Posterior cingulate gyrus (tissue), 11 donors: ENCODE measurements around the gene WNT9A.

Source experiments
- DNase-seq, 10 donors: peaks; one replicate each; pipeline versions ENCODE4 v3.0.0 to v3.0.0-alpha.2; 2020 to 2021; ENCODE audit warnings: mixed read lengths in 3 of 10
- intact Hi-C: fragments of 100-400 bp; cut with DNase I; formaldehyde crosslinking; loops from one replicate; pipeline ENCODE4 v1.15.1; 2023

The WNT9A gene

DNA sequence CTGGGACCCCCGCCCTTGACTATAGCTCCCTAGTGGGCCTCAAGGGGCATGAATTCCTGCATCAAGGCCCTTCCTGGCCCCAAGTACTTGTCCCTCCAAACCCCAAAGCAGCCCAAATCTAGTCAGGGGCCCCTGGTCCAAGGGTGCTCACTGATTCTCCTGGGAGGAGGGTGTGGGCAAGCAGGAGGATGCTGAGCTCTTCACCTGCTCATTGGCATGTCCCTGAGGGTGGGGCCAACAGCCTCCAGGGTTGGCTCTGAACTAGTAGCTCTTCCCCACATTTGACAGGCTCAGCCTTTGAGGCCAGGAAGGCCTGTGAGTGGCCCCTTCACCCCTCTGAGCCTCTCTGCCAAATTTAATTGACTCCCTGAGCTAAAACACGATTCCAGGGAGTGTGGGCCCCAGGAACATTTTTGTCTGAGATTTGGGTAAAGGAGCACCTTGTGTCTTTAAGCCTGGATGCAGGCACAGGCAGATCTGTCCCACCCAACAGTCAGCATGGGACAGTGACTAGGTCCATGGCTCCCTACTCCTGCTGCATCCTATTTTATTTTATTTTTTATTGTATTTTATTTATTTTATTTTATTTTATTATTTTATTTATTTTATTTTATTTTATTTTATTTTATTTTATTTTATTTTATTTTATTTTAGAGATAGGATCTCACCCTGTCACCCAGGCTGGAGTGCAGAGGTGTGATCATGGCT is 11.0 kb upstream of the WNT9A start:
- peak in 1 of 10 donors; percentile 54 for DNase-seq
- intact Hi-C loops = no loop called here

GRCh38 chr1:227955808-227956207 is 8.1 kb upstream of the WNT9A start:
- intact Hi-C loops = no loop called here
- no peak for DNase-seq

DNA sequence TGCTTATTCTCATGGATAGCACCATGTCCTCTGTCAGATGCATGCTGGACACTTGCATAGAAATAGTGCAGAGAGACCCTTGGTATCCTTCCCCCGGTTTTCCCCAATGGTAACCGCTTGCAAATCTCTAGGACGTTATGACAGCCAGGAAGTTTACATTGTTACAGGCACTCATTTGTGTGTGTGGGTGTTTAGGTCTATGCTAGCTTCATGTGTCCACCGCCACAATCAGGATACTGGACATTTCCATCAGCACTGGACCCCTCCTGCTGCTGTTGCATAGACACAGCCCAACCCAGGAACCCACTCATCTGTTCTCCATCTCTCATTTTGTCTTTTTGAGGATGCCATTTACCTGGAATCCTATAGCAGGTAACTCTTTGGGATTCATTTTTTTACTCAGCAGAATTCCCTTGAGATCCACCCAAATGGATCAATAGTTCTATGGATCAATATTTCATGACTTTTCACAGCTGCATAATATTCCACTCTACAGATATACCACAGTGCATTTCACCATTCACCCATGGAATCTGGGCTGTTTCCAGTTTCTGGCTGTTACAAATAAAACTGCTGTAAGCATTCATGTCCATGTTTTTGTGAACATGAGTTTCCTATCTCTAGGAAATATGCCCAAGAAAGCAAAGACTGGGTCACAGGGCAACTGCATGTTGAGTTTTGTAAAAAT is 6.6 kb upstream of the WNT9A start:
- no peak for DNase-seq
- intact Hi-C loops = no loop called here

GRCh38 chr1:227953022-227953412 is 5.3 kb upstream of the WNT9A start:
- no peak for DNase-seq
- intact Hi-C loops = no loop called here

- peak in 3 of 10 donors; percentile 28 to 57 (median 44) for DNase-seq
- intact Hi-C loops = no loop called here
These were observed 4.8 kb upstream of the WNT9A start for GRCh38 chr1:227952374-227953021.

GRCh38 chr1:227951624-227952373 is 4.1 kb upstream of the WNT9A start:
- peak in 2 of 10 donors; percentile 31 to 46 for DNase-seq
- intact Hi-C loops = no loop called here

- DNase-seq = peak in 1 of 10 donors; percentile 44
- intact Hi-C loops = no loop called here
These were observed 3.1 kb upstream of the WNT9A start for GRCh38 chr1:227950735-227951346.

GRCh38 chr1:227949954-227950734 is 2.4 kb upstream of the WNT9A start:
- intact Hi-C loops = loop anchor here (5.0 kb wide), 1 partner anchor 103 kb away; no protein-coding TSS in a partner anchor
- peak in 2 of 10 donors; percentile 45 to 58 for DNase-seq

DNA sequence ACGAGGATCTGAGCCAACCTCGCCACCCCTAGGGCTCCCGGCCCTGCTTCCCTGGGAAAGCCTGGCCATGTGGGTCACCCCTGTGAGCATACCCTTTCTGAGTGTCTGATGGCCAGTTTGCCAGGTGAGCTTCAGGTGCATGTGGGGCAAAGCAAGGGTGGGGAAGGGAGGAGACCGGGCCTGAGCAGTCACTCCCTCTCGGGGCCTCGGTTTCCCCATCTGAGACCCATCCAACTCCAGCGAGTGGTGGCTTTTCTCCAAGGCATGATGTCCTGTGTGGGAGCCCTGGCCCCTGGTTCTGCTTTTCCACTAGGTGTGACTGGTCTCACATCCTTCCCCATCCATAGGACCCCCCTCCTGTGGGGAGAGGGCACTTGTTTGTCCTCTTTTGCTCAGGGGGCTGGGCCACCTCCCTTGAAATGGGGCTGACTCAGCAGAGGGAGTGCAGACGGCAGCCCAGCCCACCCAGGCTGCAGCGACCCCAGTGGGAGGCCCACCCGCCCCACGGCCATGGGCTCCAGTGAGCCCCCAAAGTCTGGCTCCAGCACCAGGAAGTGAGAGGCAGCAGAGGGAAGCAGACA is 1.7 kb upstream of the WNT9A start:
- intact Hi-C loops = loop anchor here (5.0 kb wide), 1 partner anchor 102 kb away; no protein-coding TSS in a partner anchor
- DNase-seq = peak in 3 of 10 donors; percentile 36 to 74 (median 40)

- intact Hi-C loops = loop anchor here (5.0 kb wide), 1 partner anchor 101 kb away; no protein-coding TSS in a partner anchor
These were observed 945 bp upstream of the WNT9A start for GRCh38 chr1:227948493-227949260.

DNA sequence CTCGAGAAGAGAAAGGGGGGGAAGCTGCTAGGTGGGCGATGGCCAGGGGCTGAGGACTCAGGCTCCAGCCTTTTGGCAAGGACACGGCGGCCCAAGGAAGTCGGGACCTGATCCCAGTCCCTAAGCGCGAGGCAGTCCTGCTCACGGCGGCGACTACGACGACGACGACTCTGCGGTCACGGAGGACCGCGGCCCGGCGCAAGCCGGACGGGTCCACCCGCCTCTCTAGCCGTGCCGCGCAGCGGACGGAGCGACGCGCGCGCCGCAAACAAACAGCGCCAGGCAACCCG is 401 bp downstream of the WNT9A start:
- peak in 2 of 10 donors; percentile 55 to 66 for DNase-seq

More at GRCh38 chr1:227948493-227949260, 945 bp upstream of the WNT9A start:
- peak in 3 of 10 donors; percentile 57 to 77 (median 74) for DNase-seq

DNA sequence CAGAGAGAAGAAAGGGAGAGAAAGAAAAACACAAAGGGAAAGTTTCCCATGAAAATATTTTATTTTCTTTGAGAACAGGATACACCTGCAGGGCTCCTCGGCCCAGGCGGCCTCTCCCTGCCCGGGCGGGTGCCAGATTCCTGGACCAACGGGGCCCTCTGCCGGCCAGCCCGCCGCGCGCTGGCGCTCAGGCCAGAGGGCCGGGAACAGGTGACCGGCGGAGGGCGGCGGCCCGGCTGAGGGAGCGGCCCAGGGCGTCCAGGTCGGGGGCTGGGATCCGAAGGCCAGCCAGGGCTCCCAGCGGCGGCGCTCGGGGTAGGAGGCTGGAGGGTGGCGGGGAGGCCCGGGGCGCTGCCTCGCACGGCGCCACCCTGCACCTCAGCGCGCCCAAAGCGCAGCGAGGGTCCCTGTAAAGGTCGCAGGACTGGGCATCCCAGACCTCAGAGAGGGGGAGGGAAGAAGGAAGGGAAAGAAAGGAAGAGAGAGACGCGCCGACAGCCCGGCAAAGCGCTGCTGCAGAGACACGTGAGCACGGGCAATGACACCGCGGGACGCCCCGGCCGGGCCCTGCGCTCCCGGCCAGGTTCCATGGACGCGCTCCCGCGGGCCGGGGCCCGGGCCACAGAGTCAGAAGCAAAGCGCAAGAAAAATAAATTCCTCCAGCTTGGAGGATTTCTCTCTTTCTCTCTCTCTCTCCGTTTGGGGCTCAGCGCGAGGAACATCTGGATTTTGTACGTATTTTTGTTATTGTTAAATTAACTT is 927 bp downstream of the WNT9A start:
- DNase-seq = peak in 9 of 10 donors; percentile 58 to 95 (median 74)
- intact Hi-C loops = loop anchor here (1.0 to 5.0 kb wide), 3 partner anchors 100 to 466 kb away; no protein-coding TSS in a partner anchor

More for the DNA sequence above, 401 bp downstream of the WNT9A start:
- intact Hi-C loops = loop anchor here (2.0 to 5.0 kb wide), 2 partner anchors 100 to 467 kb away; no protein-coding TSS in a partner anchor

DNA sequence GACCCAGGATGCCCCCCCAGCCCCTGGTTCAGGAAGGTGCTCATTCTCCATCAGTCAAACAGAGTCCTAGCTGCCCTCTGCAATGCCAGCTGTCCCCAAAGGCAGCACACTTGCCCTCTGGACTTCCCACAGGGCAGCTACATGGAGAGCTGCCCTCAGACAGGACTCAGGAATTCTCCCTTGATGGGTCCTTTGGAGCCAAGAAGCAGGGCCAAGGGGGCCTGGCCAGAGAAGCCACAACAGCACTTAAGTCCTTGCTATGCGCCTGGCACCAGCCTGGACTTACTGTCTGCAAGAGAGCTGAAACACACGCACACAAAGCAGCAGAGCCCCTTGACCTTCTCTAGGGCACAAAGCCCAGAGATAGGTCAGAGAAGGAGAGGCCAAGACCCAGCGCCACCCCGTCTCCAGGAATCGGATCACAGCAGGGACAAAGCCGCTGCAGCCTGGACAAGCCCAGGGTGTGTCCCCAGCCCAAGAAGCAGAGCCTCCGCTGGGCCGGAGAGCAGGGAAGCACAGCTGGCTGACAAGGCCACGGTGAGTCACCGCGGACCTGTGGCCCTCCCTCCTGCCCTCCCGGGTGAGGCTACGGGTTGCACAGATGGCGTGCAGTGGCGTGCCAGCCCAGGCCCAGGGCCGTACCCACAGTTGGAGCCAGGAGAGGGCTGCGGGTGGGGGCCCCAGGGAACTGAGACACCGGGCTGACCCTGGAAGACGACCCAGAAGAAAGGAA is 1.7 kb downstream of the WNT9A start:
- DNase-seq = peak in 3 of 10 donors; percentile 69 to 81 (median 80)
- intact Hi-C loops = loop anchor here (1.0 to 5.0 kb wide), 3 partner anchors 99 to 465 kb away; no protein-coding TSS in a partner anchor

- intact Hi-C loops = loop anchor here (5.0 kb wide), 1 partner anchor 98 kb away; no protein-coding TSS in a partner anchor
These were observed 2.5 kb downstream of the WNT9A start for GRCh38 chr1:227944931-227945890.

More at GRCh38 chr1:227944931-227945890, 2.5 kb downstream of the WNT9A start:
- DNase-seq = peak in 4 of 10 donors; percentile 4 to 81 (median 48)
